Right atrium auricular region (tissue), 2 donors: ENCODE measurements around the gene PRKCB. TPM values are rescaled to one million over a fixed set of nuclear protein-coding genes. Genes with fewer than 3 reads are reported as not detected.
"Not testable (repeated sequence)": the region's sequence is repeated elsewhere in the genome, so short reads cannot be mapped to it uniquely, and the experiment has no call there.

Source experiments
- DNase-seq: peaks from one replicate; pipeline ENCODE4 v3.0.0-alpha.2; 2019; ENCODE audit warnings: low spot score
- H3K27ac ChIP-seq, 2 donors: fragments of 200-600 bp; sonication (generic); 1 replicate in 1 of 2; 2 replicates in 1 of 2; pipeline ENCODE4 v1.5.1; 2016 to 2019
- H3K27me3 ChIP-seq, 2 donors: fragments of 200-600 bp; sonication (generic); one replicate each; pipeline versions ENCODE4 v1.5.1 to v1.6.0; 2017 to 2019
- H3K36me3 ChIP-seq: fragments of 200-600 bp; sonication (generic); one replicate; pipeline ENCODE4 v1.5.1; 2016
- H3K4me1 ChIP-seq, 2 donors: fragments of 200-600 bp; sonication (generic); one replicate each; pipeline versions ENCODE4 v1.5.1 to v1.6.0; 2017 to 2019
- H3K4me3 ChIP-seq, 2 donors: fragments of 200-600 bp; sonication (generic); 1 replicate in 1 of 2; 2 replicates in 1 of 2; pipeline ENCODE4 v1.5.1; 2017 to 2019; ENCODE audit warnings: mild to moderate bottlenecking in 1 of 2, moderate library complexity in 1 of 2
- H3K9me3 ChIP-seq, 2 donors: fragments of 200-600 bp; sonication (generic); one replicate each; pipeline ENCODE4 v1.5.1; 2019
- CTCF ChIP-seq, 2 donors: fragments of 200-600 bp; sonication (generic); IDR thresholded peaks; one replicate each; pipeline ENCODE4 v1.5.1; 2019; ENCODE audit warnings: antibody characterized with exemption in 2 of 2
- total RNA-seq, 2 donors: library from RNA; depleted of rRNA; stranded (reverse); fragments of >200 nt; gene quantifications; one replicate each; pipeline ENCODE4 v1.1.0, GENCODE V29; 2016

Gene PRKCB
- total RNA-seq, 2 donors from 2014 or later: 0.93 to 3.1 TPM

DNA sequence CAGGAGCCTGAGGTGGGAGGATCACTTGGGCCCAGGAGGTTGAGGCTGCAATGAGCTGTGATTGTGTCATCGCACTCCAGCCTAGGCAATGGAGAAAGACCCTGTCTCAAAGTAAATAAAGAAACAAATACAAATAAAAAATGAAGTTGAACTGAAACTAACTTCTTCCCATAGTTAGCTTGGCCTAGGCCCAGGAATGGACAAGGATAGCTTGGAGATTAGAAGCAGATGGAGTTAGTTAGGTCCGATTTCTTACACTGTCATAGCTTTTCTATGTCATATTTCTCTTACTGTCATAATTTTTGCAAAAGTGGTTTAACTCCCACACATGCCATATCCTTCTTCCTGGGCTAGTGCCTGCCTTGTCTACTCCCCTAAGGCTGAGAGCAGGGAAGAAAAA is 265.6 kb downstream of the PRKCB start:
- H3K27me3 ChIP-seq: no peaks in the 10 kb centered on the region
- TF ChIP-seq CTCF (IDR thresholded peaks at IDR 0.05): no peak
- H3K27ac ChIP-seq: no peak overlapping the region
- H3K36me3 ChIP-seq: no peaks in the 10 kb centered on the region
- H3K4me3 ChIP-seq: no peak overlapping the region
- no peaks in the 10 kb centered on the region for H3K9me3 ChIP-seq
- DNase-seq: no peak
- no peaks in the 10 kb centered on the region for H3K4me1 ChIP-seq

DNA sequence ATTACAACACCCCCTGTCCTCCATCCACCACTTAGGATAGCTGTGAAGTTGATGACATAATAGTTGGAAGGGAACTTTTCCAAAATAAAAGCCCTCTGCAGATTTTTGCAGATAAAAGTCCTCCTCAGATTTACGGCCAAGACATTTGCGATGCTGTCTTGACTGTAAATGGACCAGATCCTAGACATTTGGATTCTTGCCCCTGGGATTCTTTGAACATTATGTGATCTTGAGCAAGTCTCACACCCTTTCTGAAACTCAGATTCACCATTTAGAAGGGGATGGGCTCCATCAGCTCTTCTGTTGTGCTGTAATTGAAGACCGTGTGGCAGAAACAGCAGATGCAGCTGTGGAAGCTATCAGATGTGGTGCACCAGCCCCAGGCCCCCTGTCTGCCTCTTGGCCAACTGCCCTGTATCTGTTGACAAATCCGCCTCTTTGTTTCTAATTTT is 266.5 kb downstream of the PRKCB start:
- Histone ChIP-seq H3K27ac (no peak overlapping the region), H3K27me3 (no peaks in the 10 kb centered on the region), H3K4me3 (no peak overlapping the region), H3K4me1 (no peaks in the 10 kb centered on the region), H3K36me3 (no peaks in the 10 kb centered on the region), H3K9me3 (no peaks in the 10 kb centered on the region)
- TF ChIP-seq CTCF (IDR thresholded peaks at IDR 0.05): no peak
- no peak for DNase-seq

DNA sequence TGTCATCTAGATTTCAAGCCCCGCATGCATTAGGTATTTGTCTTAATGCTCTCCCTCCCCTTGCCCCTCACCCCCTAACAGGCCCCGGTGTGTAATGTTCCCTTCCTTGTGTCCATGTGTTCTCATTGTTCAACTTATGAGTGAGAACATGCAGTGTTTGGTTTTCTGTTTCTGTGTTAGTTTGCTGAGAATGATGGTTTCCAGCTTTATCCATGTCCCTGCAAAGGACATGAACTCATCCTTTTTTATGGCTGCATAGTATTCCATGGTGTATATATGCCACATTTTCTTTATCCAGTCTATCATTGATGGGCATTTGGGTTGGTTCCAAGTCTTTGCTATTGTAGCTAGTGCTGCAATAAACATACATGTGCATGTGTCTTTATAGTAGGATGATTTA is 269.7 kb downstream of the PRKCB start:
- H3K9me3 ChIP-seq, H3K4me1 ChIP-seq, DNase-seq, H3K27ac ChIP-seq, H3K27me3 ChIP-seq, H3K4me3 ChIP-seq, H3K36me3 ChIP-seq: not testable (repeated sequence)

GRCh38 chr16:24108090-24108489 is 272.3 kb downstream of the PRKCB start:
- not testable (repeated sequence) for H3K36me3 ChIP-seq, DNase-seq, H3K27ac ChIP-seq, H3K4me3 ChIP-seq, H3K4me1 ChIP-seq, H3K27me3 ChIP-seq, H3K9me3 ChIP-seq

- TF ChIP-seq CTCF (IDR thresholded peaks at IDR 0.05): no peak
- Histone ChIP-seq H3K36me3 (no peaks in the 10 kb centered on the region), H3K27ac (no peak overlapping the region), H3K27me3 (no peaks in the 10 kb centered on the region), H3K4me1 (peaks cover 0 to 3% of the 10 kb centered on the region in 2 donors), H3K4me3 (no peak overlapping the region), H3K9me3 (no peaks in the 10 kb centered on the region)
- DNase-seq: no peak
These were observed 276.0 kb downstream of the PRKCB start for GRCh38 chr16:24111724-24112302.

DNA sequence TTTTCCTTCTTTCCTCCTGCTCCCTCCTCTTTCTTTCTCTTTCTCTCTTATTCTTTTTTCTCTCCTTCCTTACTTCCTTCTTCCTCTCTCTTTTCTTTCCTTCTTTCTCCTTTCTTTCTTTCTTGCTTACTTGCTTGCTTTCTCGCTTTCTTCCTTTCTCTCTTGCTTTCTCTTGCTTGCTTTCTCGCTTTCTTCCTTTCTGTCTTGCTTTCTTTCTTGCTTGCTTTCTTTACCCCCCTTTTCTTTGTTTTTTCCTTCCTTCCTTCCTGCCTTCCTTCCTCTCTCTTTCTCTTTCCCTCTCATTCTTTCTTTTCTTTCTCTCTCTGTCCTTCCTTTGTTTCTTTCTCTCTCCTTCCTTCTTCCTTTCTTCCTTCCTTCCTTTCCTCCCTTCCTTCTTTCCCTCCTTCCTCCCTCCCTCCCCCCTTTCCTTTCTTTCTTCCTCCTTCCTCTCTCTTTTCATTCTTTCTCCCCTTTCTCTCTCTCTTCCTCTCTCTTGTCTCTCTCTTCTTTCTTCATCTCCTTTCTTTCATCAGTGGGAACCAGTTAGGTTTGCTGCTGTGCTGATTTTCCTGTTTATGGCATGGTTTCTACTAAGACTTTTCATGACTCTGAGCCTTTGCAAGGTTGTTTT is 277.4 kb downstream of the PRKCB start:
- no peaks in the 10 kb centered on the region for H3K27me3 ChIP-seq
- DNase-seq: no peak
- TF ChIP-seq CTCF (IDR thresholded peaks at IDR 0.05): no peak
- H3K9me3 ChIP-seq: no peaks in the 10 kb centered on the region
- no peak overlapping the region for H3K4me3 ChIP-seq
- no peak overlapping the region for H3K27ac ChIP-seq
- no peaks in the 10 kb centered on the region for H3K36me3 ChIP-seq
- peaks cover 0 to 17% of the 10 kb centered on the region in 2 donors for H3K4me1 ChIP-seq

- Histone ChIP-seq H3K36me3 (no peaks in the 10 kb centered on the region), H3K9me3 (no peaks in the 10 kb centered on the region), H3K4me1 (peaks cover 0 to 24% of the 10 kb centered on the region in 2 donors), H3K27ac (no peak overlapping the region), H3K4me3 (no peak overlapping the region), H3K27me3 (no peaks in the 10 kb centered on the region)
- no peak for DNase-seq
- no peak for TF ChIP-seq CTCF (IDR thresholded peaks at IDR 0.05)
These were observed 279.1 kb downstream of the PRKCB start for GRCh38 chr16:24114876-24115275.
